Measurements from ENCODE around the gene SDK2.

DNA sequence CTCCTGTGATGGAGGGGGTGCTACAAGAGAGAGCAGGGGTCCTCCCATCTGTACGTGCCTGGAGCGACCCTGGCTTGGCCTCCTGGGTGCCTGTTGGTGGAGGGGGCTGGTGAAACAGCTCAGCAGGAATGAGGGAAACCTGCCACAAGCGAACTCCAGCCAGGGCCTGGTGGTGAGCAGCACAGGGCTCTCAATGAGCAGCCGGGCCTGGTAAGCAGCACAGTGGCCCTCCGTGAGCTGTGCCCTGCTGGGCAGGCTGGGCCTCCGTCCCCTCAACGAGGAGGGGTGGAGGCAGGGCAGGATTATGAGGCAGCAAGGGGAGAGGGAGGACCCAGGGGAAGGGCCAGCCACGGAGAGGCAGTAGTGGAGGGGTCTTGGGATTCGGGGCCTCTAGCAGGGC lies 101.9 kb downstream of the SDK2 start:
- TF ChIP-seq, protein P1, sequence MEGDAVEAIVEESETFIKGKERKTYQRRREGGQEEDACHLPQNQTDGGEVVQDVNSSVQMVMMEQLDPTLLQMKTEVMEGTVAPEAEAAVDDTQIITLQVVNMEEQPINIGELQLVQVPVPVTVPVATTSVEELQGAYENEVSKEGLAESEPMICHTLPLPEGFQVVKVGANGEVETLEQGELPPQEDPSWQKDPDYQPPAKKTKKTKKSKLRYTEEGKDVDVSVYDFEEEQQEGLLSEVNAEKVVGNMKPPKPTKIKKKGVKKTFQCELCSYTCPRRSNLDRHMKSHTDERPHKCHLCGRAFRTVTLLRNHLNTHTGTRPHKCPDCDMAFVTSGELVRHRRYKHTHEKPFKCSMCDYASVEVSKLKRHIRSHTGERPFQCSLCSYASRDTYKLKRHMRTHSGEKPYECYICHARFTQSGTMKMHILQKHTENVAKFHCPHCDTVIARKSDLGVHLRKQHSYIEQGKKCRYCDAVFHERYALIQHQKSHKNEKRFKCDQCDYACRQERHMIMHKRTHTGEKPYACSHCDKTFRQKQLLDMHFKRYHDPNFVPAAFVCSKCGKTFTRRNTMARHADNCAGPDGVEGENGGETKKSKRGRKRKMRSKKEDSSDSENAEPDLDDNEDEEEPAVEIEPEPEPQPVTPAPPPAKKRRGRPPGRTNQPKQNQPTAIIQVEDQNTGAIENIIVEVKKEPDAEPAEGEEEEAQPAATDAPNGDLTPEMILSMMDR (IDR thresholded peaks at IDR 0.05; ENCODE audit: poor library complexity) = no peak
- no peak for TF ChIP-seq EZH2phosphoT487 (IDR thresholded peaks at IDR 0.05; ENCODE audit: low read depth, severe bottlenecking, unreplicated experiment)
- no peak for TF ChIP-seq EZH2 (IDR thresholded peaks at IDR 0.05; ENCODE audit: borderline replicate concordance)

Measured in hepatocyte (in vitro differentiated cells).